ENCODE measurements around the gene NCAPG.

DNA sequence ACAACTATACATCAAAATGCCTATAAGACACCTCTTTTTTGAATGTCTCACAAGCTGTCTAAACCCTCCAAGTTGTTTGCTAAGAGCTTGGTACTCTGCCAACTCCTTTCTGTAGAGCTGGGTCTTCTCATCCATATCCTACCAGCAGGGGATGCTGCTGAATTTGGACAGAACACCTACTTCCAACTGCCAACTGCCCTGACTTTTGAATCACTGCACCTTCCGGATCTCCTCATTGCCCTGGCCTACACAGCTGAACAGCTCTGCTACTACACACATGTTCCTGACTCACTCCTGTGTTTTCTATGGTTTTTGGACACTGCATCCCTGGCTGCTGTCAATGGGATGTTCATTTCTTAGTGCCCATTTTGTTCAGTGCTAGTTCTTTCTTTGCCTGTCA lies 48.1 kb upstream of the NCAPG start:
- no peak for TF ChIP-seq STAG1 (CRISPR knock-in tag; IDR thresholded peaks at IDR 0.05; ENCODE audit: borderline replicate concordance)
- TF ChIP-seq, protein P1, sequence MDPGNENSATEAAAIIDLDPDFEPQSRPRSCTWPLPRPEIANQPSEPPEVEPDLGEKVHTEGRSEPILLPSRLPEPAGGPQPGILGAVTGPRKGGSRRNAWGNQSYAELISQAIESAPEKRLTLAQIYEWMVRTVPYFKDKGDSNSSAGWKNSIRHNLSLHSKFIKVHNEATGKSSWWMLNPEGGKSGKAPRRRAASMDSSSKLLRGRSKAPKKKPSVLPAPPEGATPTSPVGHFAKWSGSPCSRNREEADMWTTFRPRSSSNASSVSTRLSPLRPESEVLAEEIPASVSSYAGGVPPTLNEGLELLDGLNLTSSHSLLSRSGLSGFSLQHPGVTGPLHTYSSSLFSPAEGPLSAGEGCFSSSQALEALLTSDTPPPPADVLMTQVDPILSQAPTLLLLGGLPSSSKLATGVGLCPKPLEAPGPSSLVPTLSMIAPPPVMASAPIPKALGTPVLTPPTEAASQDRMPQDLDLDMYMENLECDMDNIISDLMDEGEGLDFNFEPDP (CRISPR knock-in tag; IDR thresholded peaks at IDR 0.05): no peak
- TF ChIP-seq, protein P2, sequence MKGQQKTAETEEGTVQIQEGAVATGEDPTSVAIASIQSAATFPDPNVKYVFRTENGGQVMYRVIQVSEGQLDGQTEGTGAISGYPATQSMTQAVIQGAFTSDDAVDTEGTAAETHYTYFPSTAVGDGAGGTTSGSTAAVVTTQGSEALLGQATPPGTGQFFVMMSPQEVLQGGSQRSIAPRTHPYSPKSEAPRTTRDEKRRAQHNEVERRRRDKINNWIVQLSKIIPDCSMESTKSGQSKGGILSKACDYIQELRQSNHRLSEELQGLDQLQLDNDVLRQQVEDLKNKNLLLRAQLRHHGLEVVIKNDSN (CRISPR knock-in tag; IDR thresholded peaks at IDR 0.05): no peak
- no peak for TF ChIP-seq KDM2B (CRISPR knock-in tag; IDR thresholded peaks at IDR 0.05)
- TF ChIP-seq HDAC3 (IDR thresholded peaks at IDR 0.05; ENCODE audit: borderline replicate concordance, partially characterized antibody): no peak
- TF ChIP-seq, protein P3, sequence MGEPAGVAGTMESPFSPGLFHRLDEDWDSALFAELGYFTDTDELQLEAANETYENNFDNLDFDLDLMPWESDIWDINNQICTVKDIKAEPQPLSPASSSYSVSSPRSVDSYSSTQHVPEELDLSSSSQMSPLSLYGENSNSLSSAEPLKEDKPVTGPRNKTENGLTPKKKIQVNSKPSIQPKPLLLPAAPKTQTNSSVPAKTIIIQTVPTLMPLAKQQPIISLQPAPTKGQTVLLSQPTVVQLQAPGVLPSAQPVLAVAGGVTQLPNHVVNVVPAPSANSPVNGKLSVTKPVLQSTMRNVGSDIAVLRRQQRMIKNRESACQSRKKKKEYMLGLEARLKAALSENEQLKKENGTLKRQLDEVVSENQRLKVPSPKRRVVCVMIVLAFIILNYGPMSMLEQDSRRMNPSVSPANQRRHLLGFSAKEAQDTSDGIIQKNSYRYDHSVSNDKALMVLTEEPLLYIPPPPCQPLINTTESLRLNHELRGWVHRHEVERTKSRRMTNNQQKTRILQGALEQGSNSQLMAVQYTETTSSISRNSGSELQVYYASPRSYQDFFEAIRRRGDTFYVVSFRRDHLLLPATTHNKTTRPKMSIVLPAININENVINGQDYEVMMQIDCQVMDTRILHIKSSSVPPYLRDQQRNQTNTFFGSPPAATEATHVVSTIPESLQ (CRISPR knock-in tag; IDR thresholded peaks at IDR 0.05): no peak
- TF ChIP-seq, protein P4, sequence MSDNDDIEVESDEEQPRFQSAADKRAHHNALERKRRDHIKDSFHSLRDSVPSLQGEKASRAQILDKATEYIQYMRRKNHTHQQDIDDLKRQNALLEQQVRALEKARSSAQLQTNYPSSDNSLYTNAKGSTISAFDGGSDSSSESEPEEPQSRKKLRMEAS (CRISPR knock-in tag; IDR thresholded peaks at IDR 0.05): no peak
- no peak for TF ChIP-seq SP1 (CRISPR knock-in tag; IDR thresholded peaks at IDR 0.05)
- TF ChIP-seq POLR2AphosphoS5 (IDR thresholded peaks at IDR 0.05; ENCODE audit: control insufficient read depth, insufficient read depth, low read depth, low read length): no peak
- TF ChIP-seq, protein P5, sequence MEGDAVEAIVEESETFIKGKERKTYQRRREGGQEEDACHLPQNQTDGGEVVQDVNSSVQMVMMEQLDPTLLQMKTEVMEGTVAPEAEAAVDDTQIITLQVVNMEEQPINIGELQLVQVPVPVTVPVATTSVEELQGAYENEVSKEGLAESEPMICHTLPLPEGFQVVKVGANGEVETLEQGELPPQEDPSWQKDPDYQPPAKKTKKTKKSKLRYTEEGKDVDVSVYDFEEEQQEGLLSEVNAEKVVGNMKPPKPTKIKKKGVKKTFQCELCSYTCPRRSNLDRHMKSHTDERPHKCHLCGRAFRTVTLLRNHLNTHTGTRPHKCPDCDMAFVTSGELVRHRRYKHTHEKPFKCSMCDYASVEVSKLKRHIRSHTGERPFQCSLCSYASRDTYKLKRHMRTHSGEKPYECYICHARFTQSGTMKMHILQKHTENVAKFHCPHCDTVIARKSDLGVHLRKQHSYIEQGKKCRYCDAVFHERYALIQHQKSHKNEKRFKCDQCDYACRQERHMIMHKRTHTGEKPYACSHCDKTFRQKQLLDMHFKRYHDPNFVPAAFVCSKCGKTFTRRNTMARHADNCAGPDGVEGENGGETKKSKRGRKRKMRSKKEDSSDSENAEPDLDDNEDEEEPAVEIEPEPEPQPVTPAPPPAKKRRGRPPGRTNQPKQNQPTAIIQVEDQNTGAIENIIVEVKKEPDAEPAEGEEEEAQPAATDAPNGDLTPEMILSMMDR (IDR thresholded peaks at IDR 0.05 in 2 of 3, conservative IDR thresholded peaks at IDR 0.05 in 1 of 3; ENCODE audit: insufficient read depth in 2 of 3, low read depth in 1 of 3, low read length in 3 of 3): peak; percentile 26 to 51 (median 44)
- no peak for TF ChIP-seq EZH2 (IDR thresholded peaks at IDR 0.05; ENCODE audit: borderline replicate concordance, low read depth, low read length)

Measured in K562 (cell line).